ENCODE results near the gene MXRA5. TPM values are rescaled to one million over a fixed set of nuclear protein-coding genes. Genes with fewer than 3 reads are reported as not detected.

MXRA5 gene
- total and polyA plus RNA-seq, 2 of the 8 experiments (the other 6 are each of a cell fraction or from before 2014, with no cell fraction given) = 0.56 to 1.7 TPM

DNA sequence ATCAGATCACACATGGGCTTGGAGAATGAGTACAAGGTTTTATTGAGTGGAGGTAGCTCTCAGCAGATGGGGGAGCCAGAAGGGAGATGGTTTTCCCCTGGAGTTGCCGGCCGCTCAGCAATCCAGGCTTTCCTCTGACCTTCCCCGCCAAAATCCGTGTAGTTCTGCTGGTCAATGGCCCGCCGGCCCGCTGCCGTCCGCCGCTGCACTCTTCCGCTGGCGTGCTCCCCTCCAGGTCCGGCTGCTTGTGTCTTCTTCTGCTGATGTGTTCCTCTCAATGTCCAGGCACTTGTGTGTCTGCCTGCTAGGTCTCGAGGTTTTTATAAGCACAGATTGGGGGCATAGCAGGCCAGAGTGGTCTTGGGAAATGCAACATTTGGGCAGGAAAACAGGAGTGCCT lies 14.4 kb upstream of the MXRA5 start:
- DNase-seq (ENCODE audit: low read depth in 1 of 2, low spot score in 2 of 2) (no peak), FAIRE-seq (no peak)
- no peak overlapping the region for H2AFZ ChIP-seq (ENCODE audit: low read length)
- H3K4me1 ChIP-seq (replicated peaks in 1 of 4; ENCODE audit: control insufficient read depth in 3 of 4, insufficient read depth in 4 of 4, low read length in 3 of 4) = no peaks in the 10 kb centered on the region
- no peak overlapping the region for H3K4ac ChIP-seq (replicated peaks; ENCODE audit: insufficient read length, low read depth, low read length)
- H2BK120ac ChIP-seq (replicated peaks; ENCODE audit: low read depth, low read length) = no peak overlapping the region
- no peak overlapping the region for H2BK15ac ChIP-seq (ENCODE audit: low read length)
- no peaks in the 10 kb centered on the region for H3K79me1 ChIP-seq (ENCODE audit: low read depth, low read length)
- no peak overlapping the region for H3K14ac ChIP-seq (ENCODE audit: insufficient read length)
- no peak overlapping the region for H4K91ac ChIP-seq (replicated peaks; ENCODE audit: insufficient read length, low read length)
- ChIA-PET POLR2A (ENCODE audit: partially characterized antibody) (no interaction called here), CTCF (ENCODE audit: partially characterized antibody) (no interaction called here)
- H3K27me3 ChIP-seq (replicated peaks in 1 of 4; ENCODE audit: control insufficient read depth in 3 of 4, extremely low read depth in 1 of 4, insufficient read depth in 3 of 4, low read length in 3 of 4) = no peaks in the 10 kb centered on the region
- WGBS, 2 experiments (ENCODE audit: extremely low coverage in 1 of 2, insufficient coverage in 1 of 2, insufficient read length in 1 of 2, insufficient replicate concordance in 2 of 2, low coverage in 1 of 2, low lambda C conversion rate in 2 of 2, missing lambda C conversion rate in 1 of 2) = 91% methylated on average over 14 of the region's 14 CpGs; no CpG with 5 or more reads in 1 of the 2 experiments
- no peak overlapping the region for H2BK12ac ChIP-seq (ENCODE audit: low read depth, low read length)
- no peaks in the 10 kb centered on the region for H3K9me3 ChIP-seq (ENCODE audit: insufficient read depth in 2 of 2, low read depth in 1 of 2, low read length in 1 of 2)
- H2BK5ac ChIP-seq (ENCODE audit: low read depth, low read length) = no peak overlapping the region
- H3K18ac ChIP-seq (ENCODE audit: extremely low read depth, low read length) = no peak overlapping the region; the same call in 1 of the 2 replicates
- no peaks in the 10 kb centered on the region for H3K36me3 ChIP-seq (ENCODE audit: control insufficient read depth in 2 of 4, insufficient read depth in 4 of 4, low read length in 3 of 4)
- no peak overlapping the region for H2BK20ac ChIP-seq (ENCODE audit: low read length)
- no peak overlapping the region for H3K9ac ChIP-seq (replicated peaks in 1 of 4; ENCODE audit: extremely low read depth in 1 of 4, low read depth in 3 of 4, low read length in 3 of 4)
- no peaks in the 10 kb centered on the region for H4K20me1 ChIP-seq (replicated peaks in 1 of 2; ENCODE audit: control insufficient read depth in 1 of 2, insufficient read depth in 2 of 2, low read length in 2 of 2)
- no peaks in the 10 kb centered on the region for H3K79me2 ChIP-seq (ENCODE audit: control insufficient read depth in 1 of 2, insufficient read depth in 2 of 2, low read length in 2 of 2)
- no peak overlapping the region for H3K23ac ChIP-seq (ENCODE audit: insufficient read length)
- no peak overlapping the region for H4K8ac ChIP-seq (ENCODE audit: extremely low read depth, insufficient read depth, low read length)
- TF ChIP-seq BRCA1 (IDR thresholded peaks at IDR 0.05; ENCODE audit: low read depth, low read length) (no peak), SP1 (IDR thresholded peaks at IDR 0.05; ENCODE audit: low read depth, low read length) (no peak), KDM4A (IDR thresholded peaks at IDR 0.05; ENCODE audit: low read depth, low read length, severe bottlenecking) (no peak), EP300 (IDR thresholded peaks at IDR 0.05; ENCODE audit: borderline replicate concordance in 1 of 2, low read depth in 2 of 2, low read length in 2 of 2) (no peak)
- H3K56ac ChIP-seq (replicated peaks; ENCODE audit: insufficient read length, low read depth, low read length) = no peak overlapping the region
- no peak overlapping the region for H3K4me2 ChIP-seq (ENCODE audit: insufficient read depth in 1 of 2, low read depth in 2 of 2, low read length in 2 of 2)
- no peak overlapping the region for H2AK5ac ChIP-seq (ENCODE audit: low read depth, low read length)
- no peak overlapping the region for H4K5ac ChIP-seq (ENCODE audit: insufficient read length, low read depth, low read length)
- H3K23me2 ChIP-seq (ENCODE audit: low read depth, low read length) = no peaks in the 10 kb centered on the region
- H3K4me3 ChIP-seq (ENCODE audit: extremely low read depth in 1 of 4, insufficient read depth in 2 of 4, low read depth in 3 of 4, low read length in 4 of 4) = no peak overlapping the region
- no peak overlapping the region for H3K27ac ChIP-seq (ENCODE audit: low read depth, low read length)
